Activated CD8-positive, alpha-beta memory T cell treated with anti-CD3 and anti-CD28 coated beads for 1 hour (primary cell): Measurements from ENCODE around the gene THAP3.
"Not testable (repeated sequence)": the region's sequence is repeated elsewhere in the genome, so short reads cannot be mapped to it uniquely, and the experiment has no call there.

Source experiments
- DNase-seq, 2 donors: peaks; one replicate each; pipeline ENCODE4 v3.0.0-alpha.2; 2020; ENCODE audit warnings: low read depth in 1 of 2; ENCODE audit errors: extremely low read depth in 1 of 2

The THAP3 gene

GRCh38 chr1:6632588-6633514 lies 8.2 kb downstream of the THAP3 start:
- DNase-seq = no peak

GRCh38 chr1:6634371-6635052 lies 9.8 kb downstream of the THAP3 start:
- DNase-seq = peak in 1 of 2 donors; percentile 24

- DNase-seq = no peak
Observed at GRCh38 chr1:6635161-6635909, 10.7 kb downstream of the THAP3 start.

GRCh38 chr1:6635910-6636760 lies 11.5 kb downstream of the THAP3 start:
- no peak for DNase-seq

- DNase-seq = not testable (repeated sequence)
Observed at GRCh38 chr1:6636778-6637177, 12.1 kb downstream of the THAP3 start.

- DNase-seq = no peak
Observed at GRCh38 chr1:6637770-6638169, 13.1 kb downstream of the THAP3 start.

GRCh38 chr1:6638226-6638625 lies 13.6 kb downstream of the THAP3 start:
- no peak for DNase-seq

GRCh38 chr1:6640867-6641266 lies 16.2 kb downstream of the THAP3 start:
- DNase-seq = not testable (repeated sequence)

- DNase-seq = no peak
Observed at GRCh38 chr1:6645018-6645417, 20.4 kb downstream of the THAP3 start.

GRCh38 chr1:6646499-6647148 lies 22.0 kb downstream of the THAP3 start:
- DNase-seq = no peak

- no peak for DNase-seq
Observed at GRCh38 chr1:6648556-6648955, 23.9 kb downstream of the THAP3 start.

GRCh38 chr1:6651909-6652308 lies 27.2 kb downstream of the THAP3 start:
- no peak for DNase-seq

GRCh38 chr1:6652986-6653385 lies 28.3 kb downstream of the THAP3 start:
- DNase-seq = no peak

GRCh38 chr1:6653436-6654290 lies 29.0 kb downstream of the THAP3 start:
- no peak for DNase-seq

GRCh38 chr1:6657138-6657537 lies 32.5 kb downstream of the THAP3 start:
- no peak for DNase-seq

- no peak for DNase-seq
Observed at GRCh38 chr1:6658359-6659060, 33.8 kb downstream of the THAP3 start.

GRCh38 chr1:6660415-6661049 lies 35.9 kb downstream of the THAP3 start:
- DNase-seq = no peak

- DNase-seq = not testable (repeated sequence)
Observed at GRCh38 chr1:6662468-6662867, 37.8 kb downstream of the THAP3 start.
